Measurements from ENCODE around the gene TSSK2.
A peak's percentile ranks its signal among the peaks of the same experiment; 100 is the strongest.

The TSSK2 gene

DNA sequence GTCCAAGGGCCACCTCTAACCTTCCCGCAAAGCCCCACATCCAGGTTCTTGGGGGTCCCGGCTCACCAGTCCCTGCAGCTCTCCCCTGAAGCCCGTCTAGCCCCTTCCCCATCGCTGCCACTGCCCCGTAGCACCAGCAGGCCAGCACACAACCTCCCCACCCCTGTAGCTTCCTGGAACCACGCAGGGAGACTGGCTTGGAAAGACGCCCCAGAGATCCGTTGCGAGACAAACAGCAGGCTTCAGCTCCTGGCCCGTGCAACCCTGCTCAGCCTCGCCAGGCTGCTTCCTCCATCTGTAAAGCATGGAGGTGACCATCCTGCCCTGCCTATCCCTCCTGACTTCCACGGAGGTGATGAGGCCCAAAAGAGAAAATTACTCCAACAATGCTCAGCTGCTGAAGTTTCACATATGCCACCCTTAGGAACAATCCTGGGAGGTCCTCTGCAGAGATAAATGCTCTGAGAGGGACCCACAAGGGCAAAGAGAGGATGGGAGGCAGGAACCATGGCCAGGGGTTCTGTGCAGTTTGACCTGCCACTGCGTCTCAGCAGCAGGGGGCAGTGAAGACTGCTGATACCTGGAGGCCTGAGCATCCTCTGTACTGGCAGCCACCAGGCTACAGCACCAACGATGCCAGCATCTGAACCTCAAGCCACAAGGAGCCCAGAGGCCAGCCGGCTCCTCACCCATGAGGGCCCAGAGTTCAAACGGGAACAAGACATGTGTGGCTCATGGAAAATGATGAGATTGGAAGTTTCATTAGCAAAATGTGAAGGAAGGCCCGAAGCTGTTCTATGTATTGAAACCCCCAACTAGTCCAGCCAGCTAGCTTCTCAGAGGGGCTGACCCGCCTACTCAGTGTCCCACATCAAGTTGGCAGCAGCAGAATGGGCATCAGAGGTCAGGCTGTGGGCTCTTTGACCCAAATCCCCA, 25.0 kb upstream of the TSSK2 start:
- no peak for DNase-seq (ENCODE audit: low read depth in 2 of 3, low spot score in 2 of 3)

DNA sequence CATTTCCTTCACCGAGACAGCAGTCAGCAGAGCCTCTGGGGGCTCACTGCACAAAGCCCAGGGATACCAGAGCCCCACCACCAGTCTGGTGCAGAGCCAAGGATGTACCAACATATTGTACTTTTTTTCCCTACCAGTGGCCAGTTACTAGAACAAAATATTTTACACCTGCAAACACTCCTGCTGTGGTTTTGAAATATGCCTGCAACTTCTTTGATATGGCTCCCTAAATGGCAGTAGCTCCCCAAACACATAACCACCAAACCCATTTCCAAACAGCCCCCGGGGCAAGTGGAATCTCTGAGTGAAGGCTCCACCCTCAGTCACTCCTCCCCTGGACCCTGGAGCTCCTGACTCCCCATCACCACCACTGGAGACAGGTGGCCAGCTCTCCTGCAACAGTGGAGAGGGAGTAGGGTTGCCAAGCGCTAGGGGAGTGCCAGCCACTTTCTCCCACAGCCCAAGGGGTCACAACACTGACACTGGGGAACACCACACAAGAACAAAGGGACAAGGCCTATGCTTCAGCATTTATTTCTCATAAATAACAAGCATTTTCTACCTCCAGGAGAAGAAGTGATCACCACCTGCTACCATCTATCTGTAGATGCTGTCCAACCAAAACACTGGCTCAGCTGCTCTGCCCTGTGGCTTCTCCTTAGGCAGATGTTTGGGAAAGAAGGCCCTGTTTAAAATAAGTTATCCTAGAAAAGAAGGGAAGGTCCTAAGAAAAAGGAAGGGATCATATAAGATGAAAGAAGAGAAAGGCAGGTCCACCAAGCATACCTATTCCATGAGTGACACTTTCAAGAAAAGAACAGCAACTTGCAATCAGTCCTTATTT, 24.0 kb upstream of the TSSK2 start:
- DNase-seq (ENCODE audit: low read depth in 2 of 3, low spot score in 2 of 3), result no peak

DNA sequence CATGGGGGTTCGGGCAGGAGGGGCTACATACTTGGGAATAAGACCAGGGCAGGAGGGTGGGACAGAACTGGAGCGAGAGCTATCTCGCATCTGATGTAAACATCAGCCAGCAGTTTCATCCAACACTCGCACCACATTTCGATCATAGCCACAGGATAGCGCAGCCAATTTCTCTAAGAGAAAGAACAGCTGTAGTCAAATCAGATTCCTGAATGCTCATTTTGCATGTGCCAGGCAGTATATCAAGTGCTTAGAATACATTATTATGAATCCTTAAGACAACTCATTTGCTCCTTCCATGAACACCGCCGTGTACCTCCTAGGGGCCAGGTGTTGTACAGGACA, 23.4 kb upstream of the TSSK2 start:
- no peak for DNase-seq (ENCODE audit: low read depth in 2 of 3, low spot score in 2 of 3)

DNA sequence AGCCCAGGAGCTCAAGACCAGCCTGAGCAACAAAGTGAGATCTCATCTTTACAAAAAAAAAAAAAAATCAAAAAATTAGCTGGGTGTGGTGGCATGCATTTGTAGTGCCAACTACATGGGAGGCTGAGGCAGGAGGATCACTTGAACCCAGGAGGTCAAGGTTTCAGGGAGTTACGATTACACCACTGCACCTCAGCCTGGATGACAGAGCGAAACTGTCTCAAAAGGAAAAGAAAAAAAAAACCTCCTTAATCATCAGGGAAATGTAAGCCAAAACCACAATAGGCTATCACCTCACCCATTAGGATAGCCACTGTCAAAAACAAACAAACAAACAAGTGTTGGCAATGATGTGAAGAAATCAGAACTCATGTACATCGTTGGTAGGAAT, 22.3 kb upstream of the TSSK2 start:
- no peak for DNase-seq (ENCODE audit: low read depth in 2 of 3, low spot score in 2 of 3)

DNA sequence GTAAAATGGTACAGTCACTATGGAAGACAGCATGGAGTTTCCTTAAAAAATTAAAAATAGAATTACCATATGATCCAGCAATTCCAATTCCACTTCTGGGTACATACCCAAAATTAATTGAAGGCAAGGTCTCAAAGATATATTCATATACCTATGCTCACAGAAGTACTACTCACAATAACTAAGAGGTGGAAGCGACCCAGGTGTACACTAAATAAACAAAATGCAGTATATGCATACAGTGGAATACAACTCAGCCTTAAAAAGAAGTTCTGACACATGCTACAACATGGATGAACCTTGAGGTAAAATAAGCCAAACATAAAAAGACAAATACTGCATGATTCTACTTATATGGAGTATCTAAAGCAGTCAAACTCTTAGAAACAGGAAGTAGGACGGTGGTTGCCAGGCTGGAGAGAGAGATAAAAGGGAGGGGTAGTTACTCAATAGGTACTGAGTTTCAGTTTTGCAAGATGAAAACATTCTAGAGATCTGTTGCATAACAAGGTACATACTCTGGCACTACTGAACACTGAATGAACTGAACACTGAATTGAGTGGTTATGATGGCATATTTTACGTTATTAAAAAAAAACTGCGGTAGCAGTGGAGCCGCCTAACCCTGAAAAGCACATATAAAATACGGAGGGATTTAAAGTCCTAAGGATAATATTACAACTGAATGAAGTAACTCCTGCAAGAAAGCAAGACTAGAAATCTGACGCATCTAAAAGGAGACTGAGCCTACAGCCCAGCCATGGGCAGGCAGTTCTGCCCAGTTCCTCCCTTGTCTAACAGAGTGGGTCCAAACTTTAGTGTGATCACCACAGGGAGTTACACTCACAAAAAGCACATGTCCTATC, 21.7 kb upstream of the TSSK2 start:
- DNase-seq (ENCODE audit: low read depth in 2 of 3, low spot score in 2 of 3), result no peak

DNA sequence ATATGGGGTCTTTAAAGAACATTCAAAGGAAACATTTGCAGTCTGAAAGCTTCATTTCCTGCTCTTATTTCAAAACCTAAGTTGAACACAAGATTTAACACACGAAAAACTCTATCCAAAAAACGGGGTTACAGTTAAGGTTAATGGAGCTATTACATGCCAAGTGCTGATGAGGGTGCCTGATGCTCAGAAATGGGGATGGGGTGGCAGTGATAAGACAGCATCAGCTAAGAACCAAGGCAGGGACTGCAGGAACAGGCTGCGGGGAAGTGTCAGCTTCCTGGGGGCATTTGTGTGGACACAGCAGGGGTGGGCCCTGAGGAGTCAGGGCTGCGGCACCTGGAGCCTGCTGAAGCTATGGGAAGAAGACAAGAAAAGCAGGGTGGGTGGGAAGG, 21.0 kb upstream of the TSSK2 start:
- no peak for DNase-seq (ENCODE audit: low read depth in 2 of 3, low spot score in 2 of 3)

DNA sequence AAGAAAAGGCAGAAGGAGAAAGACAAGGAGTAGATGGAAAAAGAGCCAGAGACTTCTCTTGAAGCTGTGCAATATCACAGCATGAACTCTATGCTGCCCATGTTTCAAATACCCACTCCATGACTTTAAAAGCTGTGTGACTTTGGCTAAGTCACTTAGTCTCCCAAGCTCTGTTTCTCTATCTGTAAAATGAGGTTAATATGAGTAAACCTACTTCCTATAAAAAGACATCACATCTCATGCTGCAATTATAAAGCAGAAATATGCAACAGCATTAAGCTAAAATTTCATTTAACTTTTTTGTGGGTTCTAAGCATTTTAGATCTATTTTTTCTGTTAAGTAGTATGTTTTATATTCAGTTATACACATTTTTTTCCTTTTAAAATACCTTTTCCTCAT, 20.5 kb upstream of the TSSK2 start:
- DNase-seq (ENCODE audit: low read depth in 2 of 3, low spot score in 2 of 3), result no peak

DNA sequence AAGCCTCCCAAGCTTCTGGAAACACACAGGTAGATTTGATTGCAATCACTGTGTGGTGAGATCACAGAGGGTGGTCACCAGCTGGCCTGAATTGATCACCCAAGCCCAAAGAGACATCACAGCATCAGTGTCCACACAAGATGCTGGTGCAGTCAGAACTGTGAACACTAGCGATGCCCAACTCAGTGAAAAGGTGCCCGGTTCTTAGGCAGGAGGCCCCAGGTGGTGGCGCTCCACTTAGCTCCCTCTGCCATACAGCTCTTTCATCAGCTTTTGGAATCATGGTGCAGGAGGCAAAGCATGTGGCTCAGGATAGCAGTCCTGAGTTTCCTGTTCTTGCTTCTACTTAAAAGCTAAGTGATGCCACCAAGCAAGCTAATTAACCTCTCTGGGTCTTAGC, 20.0 kb upstream of the TSSK2 start:
- no peak for DNase-seq (ENCODE audit: low read depth in 2 of 3, low spot score in 2 of 3)

DNA sequence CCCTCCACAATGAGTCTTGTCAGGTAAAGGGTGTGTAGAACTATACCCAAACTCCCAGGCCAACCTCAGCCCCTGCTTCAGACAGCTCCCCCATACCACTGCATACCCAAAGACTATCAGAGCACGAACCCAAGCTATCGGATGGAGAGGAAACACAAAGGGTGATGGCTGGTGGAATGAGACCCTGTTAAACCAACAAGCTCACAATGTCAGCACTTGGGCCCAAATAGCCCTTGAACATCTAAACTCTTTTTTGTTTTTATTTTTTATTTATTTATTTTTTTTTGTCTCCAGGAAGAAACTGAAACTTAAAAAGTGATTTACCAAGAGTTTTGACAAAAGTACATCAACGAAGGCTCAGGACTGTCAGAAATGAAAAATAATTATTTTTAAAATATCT, 19.5 kb upstream of the TSSK2 start:
- DNase-seq (ENCODE audit: low read depth in 2 of 3, low spot score in 2 of 3), result no peak

DNA sequence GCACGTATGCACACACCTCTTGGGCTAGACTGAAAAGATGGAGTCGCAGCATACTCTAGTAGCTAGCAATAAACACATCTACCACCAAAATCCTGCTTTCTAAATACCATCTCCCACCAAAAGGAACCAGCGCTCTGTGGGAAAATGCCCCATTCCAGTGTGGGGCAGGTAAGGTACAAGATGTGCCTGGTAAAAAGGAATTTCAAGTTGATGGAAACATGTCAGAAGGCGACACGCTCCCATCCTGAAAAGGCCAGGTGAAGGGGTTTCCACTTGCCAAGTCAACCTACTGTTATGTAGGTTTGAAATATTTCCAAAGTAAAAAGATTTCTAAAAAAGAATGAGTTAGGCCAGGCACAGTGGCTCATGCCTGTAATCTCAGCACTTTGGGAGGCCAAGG, 17.7 kb upstream of the TSSK2 start:
- no peak for DNase-seq (ENCODE audit: low read depth in 2 of 3, low spot score in 2 of 3)

DNA sequence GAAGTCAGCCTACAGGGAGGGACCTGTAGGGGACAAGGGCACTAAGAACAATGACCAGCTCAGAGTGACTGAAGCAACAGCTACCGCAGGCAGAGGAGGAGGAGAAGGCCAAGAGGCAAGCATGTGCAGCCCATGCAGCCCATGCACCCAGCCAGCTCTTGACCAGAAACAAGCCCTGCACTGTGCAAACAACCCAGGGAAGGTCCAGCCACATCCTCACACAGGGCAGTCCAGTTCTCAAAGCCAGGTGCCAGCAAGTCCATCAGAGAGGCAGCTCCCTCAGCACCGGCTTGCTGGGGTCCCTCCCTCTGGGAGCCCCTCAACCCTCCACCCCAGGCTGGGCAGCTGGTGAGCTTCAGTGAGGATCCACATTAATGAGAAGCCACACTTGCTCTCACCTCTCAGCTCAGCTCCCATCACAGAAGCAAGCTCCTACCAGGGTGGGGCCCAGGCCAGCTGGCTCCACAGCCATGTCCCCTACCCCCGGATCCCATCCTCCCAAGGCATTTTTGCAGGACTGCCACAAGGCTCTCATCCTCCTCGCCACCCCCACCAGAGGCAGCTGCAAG, 16.0 kb upstream of the TSSK2 start:
- DNase-seq (ENCODE audit: low read depth in 2 of 3, low spot score in 2 of 3), result no peak

DNA sequence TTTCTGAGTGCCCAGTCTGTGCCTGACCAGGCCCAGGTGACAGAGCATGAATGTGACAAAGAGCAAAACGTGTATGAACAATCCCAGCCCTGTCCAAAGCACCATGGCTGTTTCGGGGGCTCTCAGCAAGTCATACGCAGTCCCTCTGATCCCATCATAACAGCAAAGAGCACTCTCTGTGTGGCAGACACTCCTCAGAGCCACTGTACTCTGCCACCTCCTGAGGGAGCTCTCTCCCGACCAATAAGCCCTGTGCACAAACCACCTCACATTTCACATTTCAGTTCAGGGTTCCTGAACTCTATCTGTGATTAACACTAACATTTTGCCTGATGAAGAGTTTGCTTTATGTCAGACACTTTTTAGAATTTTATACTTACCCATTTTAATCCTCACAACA, 15.5 kb upstream of the TSSK2 start:
- no peak for DNase-seq (ENCODE audit: low read depth in 2 of 3, low spot score in 2 of 3)

DNA sequence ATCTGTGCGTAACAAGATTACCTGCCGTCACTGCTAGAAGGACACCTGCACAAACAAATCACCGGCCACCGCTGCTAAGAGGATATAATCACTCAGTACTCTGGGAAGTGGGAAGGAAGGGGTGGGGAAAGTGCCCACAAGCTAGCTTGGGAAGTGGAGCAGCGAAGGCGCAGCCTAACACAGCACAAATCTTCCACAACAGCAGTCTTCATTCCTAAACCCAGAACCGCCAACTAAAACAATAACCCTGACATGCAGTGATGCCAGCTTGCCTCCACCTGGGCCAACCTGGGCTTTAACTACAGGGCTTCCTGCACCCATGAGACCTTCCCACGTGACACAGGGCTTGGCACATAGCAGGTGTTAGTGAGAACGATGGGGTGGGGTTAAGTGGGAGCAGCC, 14.0 kb upstream of the TSSK2 start:
- DNase-seq (ENCODE audit: low read depth in 2 of 3, low spot score in 2 of 3), result no peak

DNA sequence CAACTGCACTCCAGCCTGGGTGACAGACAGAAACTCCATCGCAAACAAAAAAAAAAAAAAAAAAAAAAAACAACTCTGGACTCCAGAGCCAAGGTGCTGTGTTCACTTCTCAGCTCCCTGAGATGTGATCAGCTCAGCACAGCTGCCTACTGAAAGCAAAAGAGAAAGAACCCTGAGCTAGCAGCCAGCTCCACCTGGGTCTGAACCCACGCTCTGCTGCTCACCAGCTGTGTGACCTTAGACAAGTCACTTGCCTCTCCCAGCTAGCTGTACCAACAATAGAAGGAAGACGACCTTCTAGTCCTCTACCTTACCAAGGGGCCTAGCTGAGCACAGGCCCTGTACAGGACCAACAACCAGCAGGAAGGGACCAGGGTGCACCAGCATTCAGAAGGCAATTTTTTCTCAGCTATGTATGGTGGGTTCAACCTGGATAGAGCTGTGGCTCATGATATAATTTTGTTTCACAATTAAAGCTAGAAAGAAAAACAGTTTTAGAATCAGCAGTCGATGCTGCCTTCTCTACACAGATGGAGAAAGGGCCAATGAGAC, 12.7 kb upstream of the TSSK2 start:
- no peak for DNase-seq (ENCODE audit: low read depth in 2 of 3, low spot score in 2 of 3)

DNA sequence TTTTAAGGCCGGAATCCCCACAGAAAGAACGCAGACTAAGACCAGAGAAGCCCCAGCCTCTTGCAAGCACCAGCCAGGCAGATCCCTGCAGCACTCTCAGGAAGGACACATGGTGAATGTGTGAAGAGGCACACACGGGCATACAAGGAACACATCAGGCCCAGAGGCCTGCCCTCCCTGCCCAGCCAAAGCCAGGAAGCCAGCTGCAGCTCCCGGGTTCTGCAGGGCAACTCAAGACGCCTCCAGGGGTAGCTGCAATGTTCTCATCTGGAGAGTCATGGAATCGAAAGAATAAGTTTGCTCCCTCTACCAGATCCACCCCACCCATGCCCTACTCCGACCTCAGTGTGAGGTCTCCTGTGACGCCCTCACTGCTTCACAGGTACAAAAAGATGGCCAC, 11.2 kb upstream of the TSSK2 start:
- no peak for DNase-seq (ENCODE audit: low read depth in 2 of 3, low spot score in 2 of 3)

DNA sequence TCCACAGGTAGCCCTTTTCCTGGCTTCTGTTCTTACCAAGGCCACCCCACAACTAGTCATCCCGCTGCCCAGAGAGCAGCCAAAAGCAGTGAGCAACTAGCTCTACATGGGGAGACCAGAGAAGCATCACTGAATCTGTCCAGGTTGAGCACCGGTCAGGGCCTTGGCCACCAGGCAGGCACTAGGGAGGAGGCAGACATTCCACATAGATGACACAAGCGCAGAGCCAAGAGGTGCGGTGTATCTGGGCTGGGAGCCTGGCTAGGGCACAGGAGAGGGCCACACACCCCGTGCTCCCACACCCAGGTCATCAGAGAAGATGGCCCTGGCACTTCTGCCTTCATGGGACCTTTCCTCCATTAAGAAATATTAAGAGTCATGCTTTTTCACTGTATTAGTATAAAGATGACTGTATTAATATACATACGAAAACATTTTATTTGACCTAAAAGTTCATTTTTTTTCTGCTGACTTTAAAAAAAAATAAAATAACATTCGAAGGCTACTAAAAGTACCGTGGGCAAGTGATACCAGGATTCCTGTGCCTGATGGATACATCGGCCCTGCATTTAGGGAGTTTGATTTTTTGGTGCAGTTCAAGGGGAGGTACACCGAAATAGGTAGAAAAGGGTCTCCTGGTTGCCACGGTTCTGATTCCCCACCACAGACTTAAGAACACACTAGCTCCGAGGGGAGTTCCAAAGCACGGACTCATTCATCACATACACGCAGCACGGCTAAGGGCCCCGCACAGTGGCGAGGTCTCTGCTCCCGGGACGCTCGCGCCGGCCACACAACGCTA, 10.1 kb upstream of the TSSK2 start:
- DNase-seq (ENCODE audit: low read depth in 2 of 3, low spot score in 2 of 3), result no peak

DNA sequence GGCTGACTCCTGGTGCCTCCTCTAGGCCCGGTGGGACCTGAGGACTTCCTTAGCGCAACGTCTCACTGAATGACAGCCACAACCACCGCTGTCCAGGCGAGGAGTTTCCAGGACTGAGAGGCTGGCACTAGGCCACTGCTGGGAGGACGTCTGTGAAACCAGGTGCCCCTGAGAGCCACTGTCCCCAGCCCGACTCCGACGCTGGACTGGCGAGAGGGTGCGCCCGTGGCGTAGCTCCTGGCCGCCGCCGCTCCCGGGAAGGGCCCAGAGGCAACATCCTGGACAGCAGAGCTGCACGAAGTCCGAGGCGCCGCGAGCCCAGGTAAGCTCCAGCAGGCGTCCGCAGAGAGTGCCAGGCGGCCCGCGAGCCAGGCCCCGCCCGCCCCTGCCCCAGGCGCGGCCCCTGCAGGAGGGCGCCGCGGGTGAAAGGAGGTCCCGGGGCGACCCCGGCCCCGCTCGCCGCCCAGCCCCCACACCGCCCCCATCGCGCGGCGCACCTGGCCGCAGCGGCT, 9.4 kb upstream of the TSSK2 start:
- peak in 1 of 3 experiments; percentile 4 for DNase-seq (ENCODE audit: low read depth in 2 of 3, low spot score in 2 of 3)

DNA sequence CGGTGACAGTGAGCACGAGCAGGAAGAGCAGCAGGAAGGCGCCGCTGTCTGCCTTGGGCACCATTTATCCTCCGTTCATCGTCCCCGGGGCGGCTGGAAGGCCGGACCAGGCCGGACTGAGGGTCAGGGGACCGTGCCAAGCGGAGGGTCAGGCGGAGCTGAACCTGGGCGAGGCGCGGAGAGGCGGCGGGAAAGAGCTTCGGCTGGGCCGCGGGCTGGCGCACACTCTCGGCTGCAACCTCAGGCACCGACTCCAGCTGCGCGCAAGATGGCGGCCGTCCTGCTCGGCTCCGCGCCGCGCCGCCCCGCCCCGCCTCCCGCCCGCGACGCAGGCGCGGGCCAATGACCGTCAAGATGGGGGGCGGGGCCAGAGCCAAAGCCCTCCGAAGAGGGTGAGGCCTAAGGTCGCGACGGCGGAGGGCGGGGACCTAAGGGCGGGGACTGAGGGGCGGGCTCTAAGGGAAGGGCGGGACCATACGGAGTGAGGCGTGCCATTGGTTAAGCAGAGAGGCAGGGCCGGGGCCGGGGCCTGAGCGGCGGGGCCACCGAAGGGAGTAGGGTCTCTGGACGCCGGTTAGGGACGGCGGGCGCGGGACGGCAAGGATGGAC, 8.9 kb upstream of the TSSK2 start, which contains the start of gene DGCR2:
TSS of gene DGCR2 (minus strand) at position 270 of the 609 bp plus-strand sequence. CDS start at position 64, 206 bp downstream.
- DNase-seq (ENCODE audit: low read depth in 2 of 3, low spot score in 2 of 3), result peak; percentile 85 to 90 (median 88)

Measured in activated CD8-positive, alpha-beta memory T cell treated with anti-CD3 and anti-CD28 coated beads for 48 hours (primary cell).